Mesenteric fat pad (tissue), 1 donor: ENCODE results near the gene RTP3. TPM values are rescaled to one million over a fixed set of nuclear protein-coding genes. Genes with fewer than 3 reads are reported as not detected.
"Not testable (repeated sequence)": the region's sequence is repeated elsewhere in the genome, so short reads cannot be mapped to it uniquely, and the experiment has no call there.

Experiments
- DNase-seq: peaks from one replicate; pipeline ENCODE4 v3.0.0-alpha.2; 2020; ENCODE audit warnings: low spot score
- total RNA-seq: library from RNA; stranded (reverse); fragmentation: NEBNext Ultra II Directional; extraction: Animal tissue kit (Norgen Biotek cat#: 25700); gene quantifications from one replicate; pipeline ENCODE4 v1.2.1, GENCODE V29; 2021
- donor health status: DM: yes; HTN: yes; CAD: no.

RTP3 gene
- total RNA-seq, 1 donor from 2014 or later, result not detected

DNA sequence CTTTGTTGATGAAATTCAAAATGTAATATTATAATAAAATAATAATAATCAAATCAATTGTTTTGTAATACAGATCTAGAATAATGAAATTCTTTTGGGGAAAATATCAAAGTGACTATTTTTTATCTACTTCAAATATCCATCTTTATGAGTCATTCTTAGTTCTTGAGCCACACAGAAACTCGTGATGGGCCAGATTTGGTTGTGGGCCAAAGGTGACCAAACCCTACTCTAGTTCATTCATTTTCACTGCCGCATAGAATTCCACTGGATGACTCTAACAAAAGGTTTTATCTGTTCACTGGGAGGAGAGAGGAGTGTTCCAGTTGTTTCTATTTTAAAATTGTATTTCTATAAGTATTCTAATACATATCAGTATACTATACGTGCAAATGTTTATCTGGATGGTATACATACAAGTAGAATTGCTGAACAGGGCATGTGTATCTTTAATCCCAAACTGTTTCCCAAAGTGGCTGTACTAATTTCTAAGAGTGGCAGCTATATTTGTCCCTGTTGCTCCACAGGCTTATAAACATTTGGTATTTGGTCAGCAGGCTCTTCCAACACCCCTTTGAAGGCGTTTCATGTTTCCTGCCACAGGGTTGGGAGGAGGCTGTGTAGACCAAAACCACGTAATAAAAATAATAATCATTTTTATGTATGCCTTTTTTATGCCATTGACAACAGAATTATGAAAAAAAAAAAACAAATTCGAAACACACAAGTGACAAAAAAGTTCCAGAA, 7.3 kb upstream of the RTP3 start:
- no peak for DNase-seq

DNA sequence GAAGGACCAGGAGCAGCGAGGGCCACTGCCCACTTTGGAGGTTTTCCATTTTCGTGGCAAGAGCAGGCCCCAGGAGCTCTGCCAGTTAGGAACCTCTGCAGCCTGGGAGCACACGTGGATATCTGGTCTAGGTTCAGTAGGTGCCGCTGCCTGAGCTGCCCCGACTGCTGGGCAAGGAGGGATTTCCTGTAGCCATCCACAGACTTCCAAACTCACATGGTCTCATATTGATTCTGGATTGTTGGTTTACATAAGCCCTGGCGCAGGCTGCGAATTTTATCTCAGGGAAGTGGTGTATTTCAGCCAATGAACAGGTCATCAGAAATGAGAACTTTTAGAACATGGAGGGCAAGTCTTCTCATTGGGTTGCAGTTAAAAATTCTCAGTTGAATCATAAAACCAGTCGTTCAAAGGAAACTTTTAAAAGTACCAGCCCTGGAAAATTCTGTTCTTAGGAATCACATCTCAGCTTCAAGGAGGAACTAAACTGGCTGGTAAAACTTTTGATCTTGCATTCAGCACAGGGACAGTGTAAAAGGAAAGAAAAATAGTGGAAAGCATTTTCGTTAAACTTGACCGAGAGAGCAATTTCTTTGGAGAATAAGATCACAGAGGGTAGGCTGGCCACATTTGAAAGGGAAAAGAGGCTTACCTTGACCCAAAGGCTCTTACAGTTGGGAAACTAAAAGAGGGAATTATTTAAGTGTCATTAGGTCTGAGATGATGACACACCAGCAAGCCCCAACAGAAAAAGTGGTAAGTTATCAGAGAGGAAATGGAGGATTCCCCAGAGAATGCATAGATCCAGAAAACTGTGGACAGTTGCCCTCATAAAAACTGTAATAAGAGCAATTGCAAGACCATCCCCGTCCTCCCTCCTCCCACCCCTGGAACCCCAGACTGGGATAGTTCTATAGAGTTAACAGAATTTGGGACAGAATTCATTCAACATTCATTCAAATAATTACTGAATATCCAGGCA, 6.4 kb upstream of the RTP3 start:
- no peak for DNase-seq

DNA sequence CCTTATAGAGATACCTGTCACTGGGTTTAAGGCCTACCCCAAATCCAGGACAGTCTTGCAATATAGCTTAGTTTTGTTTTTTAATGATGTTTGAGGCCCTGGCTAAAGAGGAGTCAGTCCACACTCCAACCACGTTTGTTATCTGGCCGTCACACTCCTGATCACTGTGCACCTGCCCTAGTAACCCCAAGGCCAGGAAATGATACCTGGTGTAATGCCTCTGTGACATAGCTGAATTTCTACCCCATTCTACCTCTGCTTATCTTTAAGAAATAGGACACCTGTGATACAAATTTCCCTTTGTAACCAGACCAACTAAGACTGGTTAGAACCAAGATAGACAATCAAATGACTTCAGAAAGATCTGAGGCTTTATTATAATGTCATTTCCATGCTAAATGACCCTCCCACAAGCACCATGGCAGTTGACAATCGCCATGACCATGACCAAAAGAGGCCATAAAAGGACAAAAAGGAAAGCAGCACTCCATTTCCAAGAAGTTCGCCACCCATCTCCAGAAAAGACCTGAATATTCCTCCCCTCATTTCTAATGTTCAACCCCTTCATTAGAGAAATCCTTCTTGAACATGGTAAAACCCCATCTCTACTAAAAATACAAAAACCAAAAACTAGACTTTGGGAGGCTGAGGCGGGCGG, 4.8 kb upstream of the RTP3 start:
- DNase-seq, result no peak

DNA sequence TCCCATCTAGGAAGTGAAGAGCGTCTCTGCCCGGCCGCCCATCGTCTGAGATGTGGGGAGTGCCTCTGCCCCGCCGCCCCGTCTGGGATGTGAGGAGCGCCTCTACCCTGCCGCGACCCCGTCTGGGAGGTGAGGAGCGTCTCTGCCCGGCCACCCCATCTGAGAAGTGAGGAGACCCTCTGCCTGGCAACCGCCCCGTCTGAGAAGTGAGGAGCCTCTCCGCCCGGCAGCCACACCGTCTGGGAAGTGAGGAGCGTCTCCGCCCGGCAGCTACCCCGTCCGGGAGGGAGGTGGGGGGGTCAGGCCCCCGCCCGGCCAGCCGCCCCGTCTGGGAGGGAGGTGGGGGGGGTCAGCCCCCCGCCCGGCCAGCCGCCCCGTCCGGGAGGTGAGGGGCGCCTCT, 3.3 kb upstream of the RTP3 start:
- DNase-seq, result not testable (repeated sequence)

DNA sequence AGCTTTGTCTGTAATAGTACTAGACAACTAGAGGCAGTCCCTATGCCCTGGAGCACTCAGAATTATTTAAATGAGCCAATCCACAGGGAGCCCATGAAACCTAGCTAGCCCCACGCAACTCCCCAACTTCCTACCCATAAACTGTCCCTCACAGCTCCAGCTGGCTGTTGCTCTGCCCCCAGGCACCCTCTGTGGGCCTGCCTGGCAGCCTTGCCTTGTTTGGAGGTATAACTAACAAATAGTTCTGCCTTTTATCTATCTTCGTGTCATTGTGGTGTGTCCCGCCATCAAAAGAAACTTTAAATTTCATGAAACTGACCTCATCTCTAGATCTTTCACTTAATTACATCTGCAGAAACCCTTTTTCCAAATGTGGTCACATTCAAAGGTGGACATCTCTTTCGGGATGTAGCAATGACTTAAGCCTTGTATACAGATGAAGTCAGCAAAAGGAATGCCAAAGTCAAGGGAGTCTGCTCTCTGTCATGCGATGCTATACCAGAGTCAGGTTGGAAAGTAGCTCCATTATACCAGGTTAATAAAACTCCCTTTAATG, 1.8 kb upstream of the RTP3 start:
- no peak for DNase-seq

DNA sequence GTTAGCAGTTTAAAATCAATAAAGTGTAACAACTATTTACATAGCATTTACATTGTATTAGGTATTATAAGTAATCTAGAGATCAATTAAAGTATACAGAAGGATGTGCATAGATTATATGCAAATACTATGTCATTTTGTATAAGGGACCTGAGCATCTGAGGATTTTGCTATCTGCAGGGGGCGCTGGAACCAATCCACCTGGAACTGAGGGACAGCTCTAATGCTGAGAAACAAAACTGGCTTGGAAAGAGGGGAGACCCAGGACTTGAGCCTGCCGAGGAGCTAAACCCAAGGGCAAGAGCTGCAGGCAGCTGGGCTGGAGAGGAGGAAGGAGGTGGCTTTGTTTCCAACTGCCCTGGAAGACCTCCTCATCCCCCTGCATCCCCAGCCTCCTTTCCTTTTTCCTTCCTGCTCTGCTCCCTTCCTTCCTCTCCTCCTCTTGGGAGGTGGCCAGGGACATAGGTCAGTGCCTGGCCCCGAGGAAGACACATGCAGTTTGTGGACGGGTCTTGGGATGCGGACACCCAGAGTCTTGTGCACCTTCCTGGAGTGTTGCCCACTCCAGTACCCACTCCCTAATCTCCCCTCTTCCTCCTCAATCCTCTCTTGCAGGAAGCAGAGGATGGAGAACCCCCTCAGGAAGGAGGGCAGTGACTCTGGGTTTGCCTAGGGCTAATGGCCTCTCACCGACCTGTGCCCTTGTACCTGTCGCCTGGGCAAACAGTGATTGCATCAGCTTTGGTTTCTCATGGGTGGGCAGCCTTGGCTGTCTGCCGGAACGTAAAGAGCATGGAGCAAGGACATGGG, 825 bp upstream of the RTP3 start:
- DNase-seq, result no peak

DNA sequence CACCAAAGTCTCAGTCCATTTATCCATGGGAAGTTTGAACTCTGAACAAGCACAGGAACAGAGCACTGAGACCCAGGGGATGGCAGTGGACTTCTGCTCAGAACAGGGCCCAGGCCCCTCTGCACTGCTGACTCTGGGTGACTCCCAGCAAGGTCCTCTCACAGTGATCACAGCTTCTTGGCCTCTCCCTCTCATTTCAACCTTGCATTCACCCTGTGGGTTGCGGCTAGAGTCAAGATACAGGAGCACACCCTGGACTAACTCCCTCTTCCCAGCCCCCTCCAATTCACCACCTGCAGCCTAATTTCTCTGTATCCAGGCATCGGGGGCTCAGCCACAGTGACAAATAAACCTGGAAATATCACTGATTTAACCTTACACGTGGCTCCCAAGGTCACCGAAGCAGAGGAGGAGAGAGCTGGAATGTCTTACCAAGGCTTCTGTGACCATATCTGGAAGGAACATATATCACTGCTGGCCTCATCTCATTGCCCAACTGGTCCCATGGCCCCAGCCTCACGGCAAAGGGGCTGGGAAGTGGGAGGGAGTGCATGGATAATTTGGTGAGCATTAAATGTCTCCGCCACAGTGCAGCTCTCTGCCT, 1.2 kb downstream of the RTP3 start:
- no peak for DNase-seq

DNA sequence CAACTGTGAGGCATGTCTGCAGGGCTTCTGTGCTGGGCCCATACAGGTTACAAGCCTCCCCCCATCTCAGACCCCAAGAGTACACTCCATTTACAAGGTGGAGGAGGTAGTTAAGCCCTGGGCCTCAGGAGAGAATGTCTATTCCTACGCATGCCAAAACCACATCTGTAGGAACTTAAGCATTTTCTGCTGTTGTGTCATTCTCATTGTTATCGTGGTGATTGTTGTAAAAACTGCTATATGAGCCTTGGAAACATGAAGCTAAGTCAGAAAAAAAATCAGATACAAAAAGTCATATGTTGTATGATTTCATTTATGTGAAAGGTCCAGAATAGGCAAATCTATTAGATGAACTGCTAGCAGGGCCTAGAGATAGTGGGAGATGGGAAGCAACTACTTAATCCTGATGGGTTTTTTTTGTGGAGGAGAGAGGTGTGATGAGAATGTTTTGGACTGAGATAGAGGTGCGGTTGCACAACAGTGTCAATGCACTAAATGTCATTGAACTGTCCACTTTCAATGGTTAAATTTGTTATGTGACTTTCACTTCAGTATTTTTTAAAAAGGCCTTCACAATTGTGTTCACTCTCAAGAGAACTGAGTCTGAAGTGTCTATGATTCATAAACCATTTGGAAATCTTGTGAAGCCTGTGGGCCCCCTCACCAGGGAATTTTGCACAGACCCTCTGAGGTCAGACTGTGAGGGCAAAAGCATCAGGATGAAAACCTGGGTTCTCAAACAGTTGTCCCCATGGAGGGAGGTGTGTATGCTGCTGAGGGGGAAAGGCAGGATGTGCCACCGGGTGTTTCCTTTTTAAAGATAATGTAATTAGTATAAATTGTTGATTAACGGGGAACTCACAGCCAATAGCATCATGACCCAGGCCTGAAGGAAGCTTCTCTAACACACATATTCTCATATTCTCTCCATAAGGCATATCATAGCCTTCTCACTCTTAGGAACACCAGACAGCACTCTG, 3.2 kb downstream of the RTP3 start:
- no peak for DNase-seq

DNA sequence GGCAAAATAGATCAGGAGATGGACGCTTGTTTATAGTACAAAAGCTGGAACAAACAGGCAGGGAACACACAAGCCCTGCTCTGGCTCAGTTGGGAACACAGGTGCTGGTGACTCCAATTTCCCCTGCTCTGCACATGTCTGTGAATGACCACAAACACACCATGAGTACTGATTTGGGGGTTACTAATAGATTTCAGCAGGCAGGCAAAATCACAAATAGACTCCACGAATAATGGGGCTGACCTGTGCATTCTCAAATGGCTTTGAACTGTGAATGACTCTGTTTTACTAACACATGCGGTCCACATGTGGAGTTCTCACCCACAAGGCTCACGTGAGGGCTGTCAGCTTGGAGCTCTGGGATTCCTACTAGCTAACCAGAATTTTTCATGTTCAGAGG, 3.9 kb downstream of the RTP3 start:
- no peak for DNase-seq

DNA sequence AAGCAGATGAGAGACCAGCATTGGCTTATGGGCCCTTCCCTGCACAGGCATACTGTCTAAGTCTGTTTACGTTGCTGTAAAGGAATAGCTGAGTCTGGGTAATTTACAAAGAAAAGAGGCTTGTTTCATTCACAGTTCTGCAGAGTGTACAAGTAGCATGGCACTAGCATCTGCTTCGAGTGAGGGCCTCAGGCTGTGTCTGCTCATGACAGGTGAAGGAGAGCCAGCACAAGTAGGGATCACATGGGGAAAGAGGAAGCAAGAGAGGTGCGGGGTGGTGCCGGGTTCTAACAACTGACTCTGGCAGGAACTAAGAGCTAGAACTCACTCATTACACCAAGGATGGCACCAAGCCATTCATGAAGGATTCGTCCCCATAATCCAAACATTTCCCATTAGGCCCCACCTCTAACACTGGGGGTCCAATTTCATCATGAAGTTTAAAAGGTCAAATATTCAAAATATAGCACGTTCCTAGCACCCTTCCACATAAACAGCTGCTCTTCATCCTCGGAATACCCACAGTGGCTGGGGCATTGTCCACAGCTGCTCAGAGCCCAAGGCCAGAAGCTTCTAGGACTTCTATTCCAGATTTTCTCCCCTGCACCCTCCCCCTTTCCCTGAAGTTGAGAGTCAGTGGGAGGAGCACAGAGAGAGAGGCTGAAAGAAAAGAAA, 5.6 kb downstream of the RTP3 start:
- no peak for DNase-seq

DNA sequence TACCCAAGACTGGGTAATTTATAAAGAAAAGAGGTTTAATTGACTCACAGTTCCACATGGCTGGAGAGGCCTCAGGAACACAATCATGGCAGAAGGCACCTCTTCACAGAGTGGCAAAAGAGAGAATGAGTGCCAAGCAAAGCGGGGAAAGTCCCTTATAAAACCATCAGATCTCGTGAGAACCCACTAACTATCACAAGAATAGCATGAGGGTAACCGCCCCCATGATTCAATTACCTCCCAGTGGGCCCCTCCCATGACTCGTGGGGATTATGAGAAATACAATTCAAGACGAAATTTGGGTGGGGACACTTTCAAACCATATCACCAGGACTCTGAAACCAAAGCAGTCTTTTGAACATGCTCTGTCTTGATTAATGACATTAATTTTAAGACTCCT, 7.0 kb downstream of the RTP3 start:
- DNase-seq, result no peak

DNA sequence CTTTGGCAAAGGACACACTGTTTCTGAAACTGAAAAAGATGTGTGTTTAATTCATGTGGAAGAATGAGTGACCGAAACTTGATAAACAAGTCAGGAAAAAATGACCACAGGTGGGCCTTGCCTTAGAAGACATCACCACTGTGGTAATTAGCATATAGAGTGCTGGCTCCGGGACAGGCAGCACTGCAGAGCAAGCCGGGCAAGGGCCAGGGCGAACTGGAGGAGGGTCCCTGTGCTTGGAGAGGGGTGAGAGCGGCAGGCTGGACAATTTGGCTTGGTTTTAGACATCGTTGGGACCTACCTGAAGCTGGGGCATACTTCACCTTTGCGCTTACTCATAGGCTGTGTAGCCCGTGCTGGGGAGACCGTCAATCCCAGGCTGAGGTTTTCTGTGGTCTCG, 8.2 kb downstream of the RTP3 start:
- DNase-seq, result no peak

DNA sequence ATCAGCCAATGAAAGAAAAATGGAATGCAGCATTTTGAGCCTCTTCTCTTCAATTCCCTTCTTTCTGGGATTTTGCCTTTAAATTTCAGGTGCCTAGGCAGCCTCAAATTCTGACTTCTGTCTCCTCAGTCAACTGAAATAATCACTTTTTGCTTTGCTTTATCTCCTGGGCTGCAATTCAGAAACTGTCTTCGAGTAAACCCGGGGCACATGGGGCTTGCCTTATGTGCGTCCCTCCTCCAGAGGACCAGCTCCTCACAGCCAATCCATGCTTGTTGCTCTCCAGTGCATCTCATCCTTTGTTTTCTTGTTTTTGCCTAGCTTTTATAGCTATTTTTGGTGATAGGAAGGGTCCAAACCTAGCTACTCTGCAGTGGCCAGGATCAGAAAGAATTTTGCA, 8.8 kb downstream of the RTP3 start:
- no peak for DNase-seq

DNA sequence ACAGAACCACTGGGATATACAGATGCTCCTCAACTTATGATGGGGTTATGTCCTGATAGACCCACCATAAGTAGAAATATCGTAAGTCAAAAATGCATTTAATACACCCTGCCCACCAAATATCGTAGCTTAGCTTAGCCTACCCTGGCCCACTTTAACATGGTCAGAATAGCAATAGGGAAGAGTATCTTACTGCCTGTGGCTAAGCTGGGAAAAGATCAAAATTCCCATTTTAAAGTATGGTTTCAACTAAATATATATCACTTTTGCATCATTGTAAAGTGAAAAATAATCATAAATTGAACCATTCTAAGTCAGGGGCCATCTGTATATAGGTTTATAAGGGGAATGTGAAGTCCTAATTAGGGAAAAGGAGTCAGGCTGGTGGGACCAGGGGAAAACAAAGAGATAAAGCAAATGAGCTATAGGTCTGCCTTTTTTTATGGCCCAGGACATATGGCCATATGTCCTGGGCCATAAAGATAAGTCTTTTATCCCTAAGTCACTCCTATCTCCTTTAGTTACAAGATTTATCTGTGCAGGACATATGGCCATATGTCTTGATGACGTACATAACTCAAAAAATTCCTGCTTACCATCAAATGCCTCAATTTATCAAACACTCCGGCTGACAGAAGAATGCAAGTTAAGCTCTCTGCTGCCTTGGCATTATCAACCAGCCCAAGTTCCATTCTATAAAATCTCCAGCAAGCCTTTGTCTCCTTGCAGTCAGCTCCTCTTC, 11.2 kb downstream of the RTP3 start:
- no peak for DNase-seq

DNA sequence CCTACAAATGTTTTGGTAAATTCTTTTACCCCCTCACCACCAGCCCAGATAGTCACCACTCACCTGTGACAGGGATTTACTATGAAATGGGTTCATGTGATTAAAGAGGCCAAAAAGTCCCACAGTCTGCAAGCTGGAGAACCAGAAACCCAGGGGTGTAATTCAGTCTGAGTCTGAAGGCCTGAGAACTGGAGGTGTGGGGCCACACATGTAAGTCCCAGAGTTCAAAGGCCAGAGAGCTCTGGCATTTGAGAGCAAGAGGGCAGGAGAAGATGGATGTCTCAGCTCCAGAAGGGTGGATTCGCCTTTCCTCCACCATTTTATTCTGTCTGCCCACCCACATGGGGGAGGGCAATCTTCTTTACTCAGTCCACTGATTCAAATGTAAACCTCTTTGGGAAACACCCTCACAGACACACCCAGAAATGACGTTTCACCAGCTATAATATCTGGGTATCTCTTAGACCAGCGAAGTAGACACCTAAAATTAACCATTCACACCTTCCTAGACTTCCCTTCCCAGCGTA, 11.9 kb downstream of the RTP3 start:
- DNase-seq, result no peak

DNA sequence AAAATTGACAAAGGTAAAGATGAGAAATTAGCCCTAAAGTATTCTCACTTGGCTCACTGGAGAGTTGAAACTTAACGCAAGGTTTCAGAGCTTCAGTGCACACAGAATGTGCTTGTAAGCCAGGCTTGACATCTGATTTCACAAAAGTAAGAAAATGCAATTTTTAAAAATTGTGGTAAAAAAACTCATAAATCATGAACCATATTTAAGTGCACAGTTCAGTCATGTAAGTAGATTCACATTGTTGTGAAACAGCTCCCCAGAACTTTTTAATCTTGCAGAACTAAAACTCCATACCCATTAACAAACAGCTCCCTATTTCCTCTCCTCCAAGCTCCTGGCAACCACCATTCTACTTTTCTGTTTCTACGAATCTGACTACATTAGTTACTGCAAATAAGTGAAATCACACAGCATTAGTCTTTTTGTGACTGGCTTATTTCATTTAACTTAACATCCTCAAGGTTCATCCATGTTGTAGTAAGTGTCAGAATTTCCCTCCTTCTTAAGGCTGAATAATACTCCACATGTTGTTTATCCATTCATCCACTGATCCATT, 14.5 kb downstream of the RTP3 start:
- DNase-seq, result no peak

DNA sequence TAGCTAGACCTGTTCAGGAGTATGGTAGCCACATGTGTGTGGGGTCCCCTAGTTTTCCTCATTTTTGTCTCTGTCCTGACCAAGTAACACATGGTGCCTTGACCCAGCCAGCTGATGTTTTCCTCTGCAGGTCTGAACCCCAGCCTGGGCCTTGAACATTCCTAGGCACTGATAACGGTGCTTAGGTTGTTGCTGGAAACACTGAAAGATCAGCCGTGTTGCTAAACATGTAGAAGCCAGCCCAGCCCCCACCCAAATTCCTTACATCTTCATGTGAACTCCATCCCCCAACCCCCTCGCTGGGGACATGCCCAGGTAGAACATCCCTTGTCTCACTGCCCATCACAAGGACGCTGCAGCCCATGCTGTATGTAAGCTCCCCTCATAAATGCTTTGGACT, 18.7 kb downstream of the RTP3 start:
- DNase-seq, result no peak
